Activated T-helper 1 cell treated with Interleukin-2 at 50 U/mL for 16 hours (primary cell): Measurements from ENCODE around the gene HUWE1.
A peak's percentile ranks its signal among the peaks of the same experiment; 100 is the strongest.

Source experiments
- DNase-seq: peaks from one replicate; pipeline ENCODE4 v3.0.0-alpha.2; 2020; ENCODE audit warnings: low read depth

Gene HUWE1

DNA sequence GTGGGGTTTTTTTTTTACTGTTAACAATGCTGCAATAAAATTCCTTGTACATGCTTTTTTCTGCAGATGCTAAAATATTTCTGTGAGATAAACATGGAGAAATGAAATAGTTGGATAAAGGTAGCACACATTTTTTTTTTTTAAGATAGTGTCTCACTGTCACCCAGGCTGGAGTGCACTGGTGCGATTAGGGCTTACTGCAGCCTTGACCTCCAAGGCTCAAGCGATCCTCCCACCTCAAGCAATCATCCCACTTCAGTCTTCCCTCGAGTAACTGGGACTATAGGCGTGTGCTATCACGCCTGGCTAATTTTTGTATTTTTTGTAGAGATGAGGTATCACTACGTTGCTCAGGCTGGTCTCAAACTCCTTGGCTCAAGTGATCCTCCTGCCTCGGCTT lies 1.8 kb upstream of the HUWE1 start:
- no peak for DNase-seq

DNA sequence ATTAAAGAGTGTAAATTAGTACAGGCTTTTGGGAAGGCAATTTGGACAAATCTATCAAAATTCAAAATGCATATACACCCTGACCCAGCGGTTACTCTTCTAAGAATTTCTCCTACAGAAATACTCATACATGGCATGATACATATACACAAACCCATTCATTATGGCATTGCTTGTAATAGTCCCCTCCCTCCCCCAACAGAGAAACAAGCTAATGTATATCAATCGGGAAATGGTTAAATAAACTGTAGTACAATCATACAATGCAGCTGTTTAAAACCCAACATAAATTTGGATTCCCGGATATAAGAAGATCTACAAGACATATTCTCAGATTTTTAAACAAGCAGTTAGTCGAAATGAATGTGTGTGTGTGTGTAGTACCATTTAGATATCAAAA lies 808 bp downstream of the HUWE1 start:
- no peak for DNase-seq

DNA sequence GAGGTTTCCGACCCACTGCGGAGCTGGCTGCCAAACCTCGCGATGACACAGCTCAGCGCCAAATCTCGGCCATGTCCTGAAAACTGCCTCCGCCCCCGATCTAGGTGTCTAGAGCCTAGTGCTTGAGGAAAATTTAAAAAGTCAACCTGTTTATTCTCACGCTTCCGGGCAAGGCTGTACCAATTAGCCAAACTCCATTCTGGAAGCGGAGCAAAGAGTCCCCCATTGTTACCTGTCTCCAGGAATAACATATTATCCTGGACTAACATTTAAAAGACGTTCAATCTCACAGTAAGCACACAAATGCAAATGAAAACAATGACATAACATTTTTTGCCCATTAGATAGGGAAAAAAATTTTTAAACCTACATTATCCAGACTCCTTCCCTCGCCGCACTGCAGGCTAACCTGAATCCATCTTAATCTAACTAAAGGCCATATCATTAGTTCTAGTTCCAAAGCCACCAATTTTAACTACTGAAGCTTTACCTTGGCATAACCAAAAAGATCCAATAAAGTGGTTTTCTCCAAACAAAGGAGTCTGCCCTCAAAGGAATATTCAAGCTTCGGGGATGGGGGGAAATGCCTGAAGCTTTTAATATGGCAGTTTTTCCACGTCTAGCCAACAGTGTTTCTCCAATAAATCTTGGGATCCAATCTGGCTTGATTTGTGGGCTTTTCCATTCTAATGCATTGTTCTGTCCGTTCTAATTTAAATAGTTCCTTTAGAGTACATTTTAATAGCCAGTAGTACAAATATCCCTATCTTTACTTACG lies 1.9 kb downstream of the HUWE1 start:
- DNase-seq: no peak

DNA sequence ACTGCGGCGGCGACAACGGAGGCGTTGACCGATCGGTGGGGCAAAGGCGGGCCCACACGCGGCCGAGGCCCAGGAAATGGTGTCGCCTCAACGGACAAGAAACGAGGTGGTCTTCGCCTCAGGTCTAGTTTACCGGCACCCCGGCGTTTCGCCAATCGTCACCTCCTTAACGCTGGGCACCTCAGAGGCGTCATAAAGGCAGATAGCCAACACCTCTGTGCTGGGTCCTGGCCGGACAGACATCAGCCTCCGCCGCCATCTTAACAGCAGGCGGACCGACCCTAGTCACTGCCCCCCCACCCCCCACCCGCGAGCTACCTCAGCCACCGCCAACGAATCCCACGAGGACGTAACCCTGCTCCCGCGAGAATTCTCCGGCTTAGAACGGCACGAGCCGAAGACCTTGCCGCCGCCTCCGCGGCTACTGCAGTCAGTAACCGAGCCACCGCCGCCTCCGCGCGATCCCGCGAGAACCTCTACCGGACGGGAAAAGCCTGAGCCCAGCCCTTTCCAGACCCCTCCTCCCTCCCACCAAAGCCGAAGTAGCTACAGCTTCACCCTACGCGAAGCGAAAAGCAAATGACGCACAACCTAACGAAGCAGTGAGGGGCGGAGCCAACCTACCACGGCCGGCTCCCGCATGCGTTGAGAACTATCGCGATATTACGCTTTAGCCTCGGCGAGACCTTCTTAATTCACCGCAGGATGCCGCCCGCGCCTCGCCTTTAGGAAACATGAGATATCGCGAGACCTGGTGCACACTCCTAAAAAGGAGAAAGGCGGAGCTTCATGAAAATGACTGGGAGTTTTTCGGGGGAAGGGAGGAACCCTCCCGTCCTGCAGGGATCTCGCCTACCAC lies 2.7 kb downstream of the HUWE1 start:
- peak; percentile 79 for DNase-seq

DNA sequence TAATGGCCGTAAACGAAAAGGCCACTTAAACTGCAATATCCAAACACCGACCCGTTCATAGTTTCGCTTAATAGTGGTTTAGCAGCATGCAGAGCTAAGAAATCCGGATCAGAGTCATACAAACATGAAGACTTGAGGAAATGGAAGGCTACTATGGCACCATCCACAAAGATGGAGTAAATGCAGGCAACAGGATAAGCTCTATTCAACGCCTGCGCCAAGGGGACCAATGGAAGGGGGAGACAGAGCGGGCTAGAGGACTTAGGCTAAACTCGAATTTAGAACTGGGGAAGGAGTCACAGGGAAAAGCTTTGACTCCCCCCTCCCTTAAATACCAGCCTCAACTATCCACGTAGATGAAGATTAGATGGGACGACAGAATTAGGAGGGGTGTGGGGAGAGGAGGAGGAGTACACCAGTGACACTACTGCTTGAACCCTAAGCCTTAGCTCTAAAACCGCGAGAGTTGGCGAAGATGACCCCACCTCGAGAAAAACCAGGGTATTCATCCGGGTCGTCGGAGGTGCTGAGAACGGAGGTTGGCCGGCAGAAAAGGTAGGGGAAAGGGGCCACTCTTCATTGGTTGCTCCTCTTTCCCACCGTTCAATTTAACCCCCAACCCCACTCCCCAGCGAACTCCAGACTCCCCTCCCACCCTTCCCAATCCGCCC lies 3.5 kb downstream of the HUWE1 start:
- DNase-seq: no peak

DNA sequence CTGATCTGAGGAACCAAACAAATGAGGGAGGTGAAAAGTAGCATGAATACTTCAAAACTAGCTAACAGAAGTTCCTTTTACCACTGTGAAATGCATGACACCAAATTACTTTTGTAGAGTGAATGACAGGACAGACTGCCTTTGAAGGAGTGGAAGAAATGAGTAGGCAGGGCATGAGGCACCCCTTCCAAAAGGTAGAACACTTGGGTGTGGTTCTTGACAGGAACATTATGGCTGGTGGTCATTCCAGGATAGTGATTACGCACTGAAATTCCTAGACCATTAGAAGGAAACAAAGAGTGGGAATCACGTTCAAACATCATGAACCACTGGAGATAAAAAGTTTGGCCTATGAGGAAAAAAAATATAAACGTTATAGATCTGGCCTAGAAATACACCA lies 4.9 kb downstream of the HUWE1 start:
- DNase-seq: no peak

DNA sequence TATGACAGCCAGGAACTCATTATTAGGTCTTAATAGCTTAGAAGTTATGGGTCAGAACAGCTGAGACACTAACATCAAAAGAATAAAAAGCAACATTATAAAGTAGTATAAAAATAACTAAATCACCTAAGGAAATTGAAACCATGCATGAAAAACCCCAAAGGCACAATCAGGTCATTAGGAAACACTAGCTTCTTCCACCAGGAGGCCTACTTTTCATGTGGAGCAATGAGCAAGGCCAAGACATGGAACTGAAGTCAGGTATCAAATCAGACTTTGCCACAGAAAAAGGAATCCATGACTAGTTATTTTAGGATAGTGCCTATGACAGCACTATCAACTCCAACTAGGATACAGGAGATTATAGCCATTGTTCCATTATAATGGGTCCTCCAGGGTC lies 7.9 kb downstream of the HUWE1 start:
- no peak for DNase-seq

DNA sequence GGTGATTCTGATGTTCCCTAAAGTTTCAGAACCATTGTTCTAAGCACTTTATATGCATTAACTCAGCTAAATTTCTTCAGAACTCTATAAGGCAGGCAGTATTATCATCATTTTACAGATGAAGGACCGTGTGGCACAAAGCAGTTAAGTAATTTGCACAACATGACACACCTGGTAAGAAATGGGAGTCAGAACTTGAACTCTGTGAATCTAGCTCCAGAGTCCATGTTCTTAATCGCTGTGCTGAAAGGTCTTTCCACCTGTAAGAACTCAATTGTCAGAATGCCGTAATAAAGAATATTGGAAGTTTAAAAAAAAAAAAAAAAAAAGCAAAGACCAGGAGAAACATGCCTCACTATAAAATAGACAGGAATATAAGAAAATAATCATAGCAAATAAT lies 9.2 kb downstream of the HUWE1 start:
- DNase-seq: no peak

DNA sequence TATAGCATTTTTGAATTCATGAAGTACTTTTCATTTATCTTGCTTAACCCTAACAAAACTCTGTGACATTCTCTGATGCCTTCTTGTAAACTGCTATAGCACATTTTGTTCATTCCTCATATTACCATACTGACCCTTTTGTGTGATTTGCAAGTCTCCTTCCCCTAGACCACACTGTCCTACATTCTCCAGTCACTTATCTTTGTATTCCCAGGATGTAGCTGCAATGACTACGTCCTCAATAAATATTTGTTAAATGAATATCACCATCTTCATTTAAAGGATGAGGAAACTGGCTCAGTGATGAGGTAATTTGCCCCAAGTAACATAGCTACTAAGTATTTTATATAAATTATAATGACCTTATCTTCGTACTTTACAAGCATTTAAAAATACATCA lies 11.9 kb downstream of the HUWE1 start:
- DNase-seq: no peak

DNA sequence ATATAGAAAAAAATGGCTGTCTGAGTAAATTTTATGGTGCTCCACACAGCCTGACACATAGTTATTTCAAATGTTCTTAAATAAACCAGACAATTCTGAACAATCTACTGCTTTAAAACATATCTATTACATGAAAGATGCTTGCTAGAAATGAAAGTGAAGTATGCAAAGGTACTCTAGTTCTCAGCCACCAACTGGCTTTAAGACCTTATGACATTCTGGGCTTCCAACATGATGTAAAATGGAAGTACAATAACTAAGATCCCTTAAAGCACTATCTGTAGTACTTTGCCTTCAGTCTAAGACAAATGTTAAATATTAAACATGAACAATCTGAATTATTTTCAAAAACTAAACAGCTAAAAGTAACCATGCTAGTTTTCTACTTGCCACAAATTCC lies 17.3 kb downstream of the HUWE1 start:
- DNase-seq: no peak

DNA sequence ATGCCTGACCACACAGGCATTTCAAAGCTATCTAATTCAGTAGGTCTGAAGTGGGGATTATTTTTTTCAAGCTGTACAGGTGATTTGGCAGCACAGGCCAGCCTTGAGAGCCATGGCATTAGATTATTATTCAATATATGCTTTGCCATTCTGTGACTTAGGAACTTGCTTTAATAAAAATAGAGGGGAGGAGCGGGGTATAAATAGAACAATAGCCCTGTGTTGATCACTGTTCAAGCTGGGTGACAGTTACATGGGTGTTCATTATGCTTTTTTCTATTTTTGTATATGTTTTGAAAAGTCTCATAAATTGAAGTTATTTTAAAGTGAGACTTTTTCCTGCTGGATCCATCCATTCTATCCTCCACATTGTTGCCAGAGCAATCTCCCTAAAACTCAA lies 20.3 kb downstream of the HUWE1 start:
- no peak for DNase-seq

DNA sequence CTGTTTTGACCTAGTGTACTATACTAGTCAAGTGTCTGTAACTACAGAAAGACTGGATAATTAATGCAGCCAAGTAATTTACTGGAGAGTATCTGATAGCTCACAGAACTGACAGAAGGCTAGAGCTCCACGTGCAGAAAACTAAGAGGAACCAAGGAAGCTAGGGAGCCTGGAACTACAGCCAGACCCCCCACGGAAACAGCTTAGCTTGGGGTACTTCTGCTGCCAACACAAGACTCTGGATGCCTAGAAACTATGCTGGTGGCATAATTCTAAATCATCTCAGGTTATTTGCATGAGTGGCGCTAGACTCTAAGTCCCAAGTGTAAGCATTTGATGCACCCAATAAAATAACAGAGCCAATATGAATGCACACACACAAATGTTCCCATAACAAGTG lies 26.5 kb downstream of the HUWE1 start:
- no peak for DNase-seq

DNA sequence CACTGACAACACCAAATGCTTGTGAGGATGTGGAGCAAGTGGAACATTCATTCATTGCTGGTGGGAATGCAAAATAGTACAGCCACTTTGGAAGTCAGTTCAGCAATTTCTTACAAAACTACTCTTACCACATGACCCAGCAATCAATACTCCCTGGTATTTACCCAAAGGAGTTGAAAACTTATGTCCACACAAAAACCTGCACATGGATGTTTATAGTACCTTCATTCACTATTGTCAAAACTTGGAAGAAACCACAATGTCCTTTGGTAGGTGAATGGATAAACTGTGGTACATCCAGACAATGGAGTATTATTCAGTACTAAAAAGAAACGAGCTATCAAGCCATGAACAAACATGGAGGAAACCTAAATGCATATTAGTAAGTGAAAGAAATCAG lies 27.5 kb downstream of the HUWE1 start:
- no peak for DNase-seq

DNA sequence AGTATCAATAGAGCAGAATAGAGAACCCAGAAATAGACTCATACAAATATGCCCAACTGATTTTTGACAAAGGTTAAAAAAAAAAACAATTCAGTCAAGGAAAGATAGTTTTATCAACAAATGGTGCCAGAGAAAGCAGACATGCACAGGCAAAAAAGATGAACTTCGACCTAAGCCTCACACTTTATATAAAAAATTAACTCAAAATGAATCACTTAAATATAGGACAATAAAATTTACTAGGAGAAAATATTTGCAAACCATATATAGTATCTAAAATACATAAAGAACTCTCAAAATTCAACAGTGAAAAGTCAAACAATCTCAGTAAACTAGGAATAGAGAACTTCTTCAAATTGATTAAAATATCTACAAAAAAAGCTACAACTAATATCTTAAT lies 29.7 kb downstream of the HUWE1 start:
- no peak for DNase-seq

DNA sequence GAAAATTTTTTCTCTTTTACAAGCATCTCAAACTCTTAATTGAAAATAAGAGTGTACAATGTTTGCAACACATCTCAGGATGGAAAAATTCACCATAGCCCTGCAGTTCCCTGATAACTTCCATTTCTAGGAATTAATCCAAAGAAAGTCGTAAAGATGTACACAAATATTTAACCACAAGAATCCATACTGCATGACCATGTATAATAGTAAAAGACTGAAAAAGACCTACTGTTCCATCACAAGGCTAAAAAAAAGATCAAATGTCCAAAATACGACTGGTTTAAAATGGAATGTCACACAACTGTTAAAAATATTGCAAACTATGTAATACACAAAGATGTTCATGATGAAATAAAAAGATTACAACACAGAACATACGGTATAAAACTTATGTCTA lies 32.1 kb downstream of the HUWE1 start:
- DNase-seq: no peak

DNA sequence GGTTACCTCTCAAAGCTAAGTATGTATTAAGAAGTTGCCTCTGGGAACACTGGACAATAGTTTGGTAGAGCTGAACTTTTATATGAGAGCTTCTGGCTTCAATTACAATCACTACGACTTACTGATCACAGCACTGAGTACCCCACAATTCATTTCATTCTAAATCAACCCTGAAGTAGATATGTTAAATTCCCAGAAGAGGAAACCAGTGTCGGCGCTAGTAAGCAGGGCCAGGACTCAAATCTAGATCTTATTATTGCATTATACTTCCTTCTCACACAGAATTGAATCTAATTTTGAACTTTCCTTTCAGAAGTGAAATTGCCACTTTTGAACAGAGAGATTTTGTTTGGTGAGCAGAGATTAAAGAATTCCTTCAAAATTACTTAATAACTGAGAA lies 41.8 kb downstream of the HUWE1 start:
- no peak for DNase-seq

DNA sequence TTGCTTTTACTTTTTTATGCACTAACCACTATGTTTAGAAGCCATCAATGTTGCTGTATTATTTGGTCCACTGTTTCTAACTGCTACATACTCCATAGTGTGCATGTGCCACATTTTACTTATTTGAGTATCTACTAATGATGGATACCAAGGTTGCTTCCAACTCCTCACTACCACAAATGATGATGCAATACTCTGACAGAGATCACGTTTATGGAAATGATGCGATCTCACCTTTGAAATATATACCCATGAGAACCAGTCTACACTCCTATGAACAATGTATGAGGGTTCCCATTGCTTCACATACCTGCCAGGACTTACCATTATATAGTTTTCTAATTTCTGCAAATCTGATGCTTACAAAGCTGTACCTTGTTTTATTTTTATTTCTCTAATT lies 44.2 kb downstream of the HUWE1 start:
- no peak for DNase-seq

DNA sequence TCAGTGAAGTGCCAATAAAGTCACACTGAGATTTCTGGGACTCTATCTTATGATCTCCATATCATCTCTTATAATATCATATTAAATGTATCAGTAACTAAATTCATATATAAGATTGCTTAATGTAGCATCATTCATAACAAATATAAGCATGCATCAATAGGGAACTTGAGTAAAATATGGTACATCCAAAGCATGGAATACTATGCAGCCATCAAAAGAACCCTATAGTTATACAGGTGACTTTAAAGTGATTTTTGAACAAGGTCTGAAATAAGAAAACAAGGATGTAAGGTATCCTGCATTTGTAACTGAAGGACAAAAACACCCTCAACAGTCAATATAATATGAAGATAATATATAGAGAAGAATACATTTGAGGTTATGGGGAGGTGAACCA lies 47.3 kb downstream of the HUWE1 start:
- no peak for DNase-seq

DNA sequence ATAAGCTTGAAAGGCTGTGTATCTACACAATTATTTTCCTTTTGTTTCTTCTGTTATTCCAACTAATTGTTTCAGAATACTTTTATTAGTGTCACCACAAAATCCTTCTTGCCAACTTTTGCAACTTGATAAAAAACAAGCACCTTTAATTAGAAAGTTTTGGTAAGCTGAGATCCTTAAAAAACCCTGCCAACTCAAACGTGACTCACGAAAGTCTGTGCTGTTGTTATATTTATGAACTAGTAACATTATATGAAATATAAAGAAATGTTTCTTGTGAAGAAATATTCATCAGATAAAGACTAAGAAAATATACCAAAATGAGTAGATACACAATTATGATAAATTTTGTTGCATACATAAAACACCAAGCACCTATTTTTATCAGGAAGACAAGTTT lies 49.0 kb downstream of the HUWE1 start:
- no peak for DNase-seq

DNA sequence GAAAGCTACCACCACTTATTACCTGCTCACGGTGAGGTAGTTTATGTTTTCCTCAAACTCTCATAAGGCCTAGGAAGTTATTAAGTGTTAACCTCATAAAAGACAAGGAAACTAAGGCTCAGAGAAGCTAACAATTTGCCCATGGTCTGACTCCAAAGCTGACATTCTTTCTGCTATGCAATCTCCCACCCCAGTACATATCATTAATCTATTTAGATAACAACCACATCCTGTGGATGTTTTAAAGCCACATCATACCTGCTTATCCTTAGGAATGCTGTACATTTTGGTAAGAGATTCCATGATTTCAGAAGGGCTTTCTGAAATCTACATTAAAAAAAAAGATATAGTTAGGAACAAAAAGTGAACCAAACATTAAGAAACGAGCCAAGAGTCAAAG lies 55.4 kb downstream of the HUWE1 start:
- no peak for DNase-seq

DNA sequence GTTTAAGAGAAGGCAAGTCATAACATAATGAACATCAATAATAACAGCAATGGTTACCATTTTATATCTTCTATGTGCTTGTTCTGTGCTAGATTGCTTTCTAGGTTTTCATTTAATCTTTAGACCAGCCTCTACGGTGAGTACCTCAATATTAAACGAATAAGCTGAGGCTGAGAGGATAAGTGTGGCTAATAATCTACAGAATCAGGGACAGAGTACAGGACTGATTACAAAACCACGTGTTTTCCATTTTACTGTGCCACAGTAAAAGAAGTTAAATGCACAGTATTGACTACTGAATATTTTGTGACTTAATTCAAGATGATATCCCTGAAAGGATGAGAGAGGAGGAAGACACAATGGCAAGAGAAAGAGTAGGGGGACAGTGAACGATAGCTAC lies 56.3 kb downstream of the HUWE1 start:
- DNase-seq: no peak

DNA sequence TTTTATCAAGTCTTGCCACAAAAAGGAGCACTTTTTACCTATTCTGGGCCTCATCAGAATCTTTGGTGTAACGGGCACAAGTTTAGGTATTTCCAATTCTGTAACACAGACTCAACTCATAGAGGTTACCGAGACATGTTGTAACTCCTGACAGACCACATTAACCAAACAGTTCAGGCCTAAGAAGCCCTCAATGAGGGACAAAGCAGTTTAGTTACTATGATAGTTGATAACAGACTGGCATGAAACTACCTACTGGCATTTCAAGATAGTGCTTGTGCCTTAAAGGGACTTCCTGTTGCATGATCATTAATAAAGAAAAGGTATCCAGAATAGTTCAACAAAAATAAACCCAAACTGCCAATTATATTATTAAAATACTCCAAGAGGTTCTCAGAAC lies 64.1 kb downstream of the HUWE1 start:
- no peak for DNase-seq

DNA sequence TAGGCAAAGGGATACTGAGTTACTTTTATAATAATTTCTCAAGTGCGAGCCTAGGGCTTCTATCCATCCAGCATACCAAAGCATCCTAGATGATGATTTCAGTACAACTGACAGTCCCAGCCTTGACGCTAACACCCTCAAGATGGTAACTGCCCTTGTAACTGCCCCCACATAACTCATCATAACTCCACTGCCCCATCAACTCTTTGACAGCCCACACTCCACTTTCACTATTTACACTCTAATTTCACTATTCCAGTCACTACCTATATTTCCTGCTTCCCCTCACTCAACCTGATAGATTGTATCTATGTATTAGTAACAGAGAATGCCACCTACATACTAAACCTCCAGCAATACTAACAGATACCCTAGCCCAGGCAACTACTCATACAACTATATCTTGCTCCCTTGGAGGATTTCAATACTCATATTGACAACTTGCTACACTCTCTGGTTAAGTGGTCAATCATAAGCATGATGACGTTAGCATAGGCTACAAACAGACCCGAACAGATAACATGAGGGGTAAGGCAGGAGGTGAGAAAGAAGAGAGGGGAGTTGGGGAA lies 65.0 kb downstream of the HUWE1 start:
- DNase-seq: no peak
